ENCODE results near the gene MPND. TPM values are rescaled to one million over a fixed set of nuclear protein-coding genes. Genes with fewer than 3 reads are reported as not detected.
A peak's percentile ranks its signal among the peaks of the same experiment; 100 is the strongest.

Gene MPND
- total and polyA plus RNA-seq, 10 of the 15 experiments (the other 5 are each of a cell fraction or from before 2014, with no cell fraction given) = 0.79 to 18.3 (median 6.0) TPM

DNA sequence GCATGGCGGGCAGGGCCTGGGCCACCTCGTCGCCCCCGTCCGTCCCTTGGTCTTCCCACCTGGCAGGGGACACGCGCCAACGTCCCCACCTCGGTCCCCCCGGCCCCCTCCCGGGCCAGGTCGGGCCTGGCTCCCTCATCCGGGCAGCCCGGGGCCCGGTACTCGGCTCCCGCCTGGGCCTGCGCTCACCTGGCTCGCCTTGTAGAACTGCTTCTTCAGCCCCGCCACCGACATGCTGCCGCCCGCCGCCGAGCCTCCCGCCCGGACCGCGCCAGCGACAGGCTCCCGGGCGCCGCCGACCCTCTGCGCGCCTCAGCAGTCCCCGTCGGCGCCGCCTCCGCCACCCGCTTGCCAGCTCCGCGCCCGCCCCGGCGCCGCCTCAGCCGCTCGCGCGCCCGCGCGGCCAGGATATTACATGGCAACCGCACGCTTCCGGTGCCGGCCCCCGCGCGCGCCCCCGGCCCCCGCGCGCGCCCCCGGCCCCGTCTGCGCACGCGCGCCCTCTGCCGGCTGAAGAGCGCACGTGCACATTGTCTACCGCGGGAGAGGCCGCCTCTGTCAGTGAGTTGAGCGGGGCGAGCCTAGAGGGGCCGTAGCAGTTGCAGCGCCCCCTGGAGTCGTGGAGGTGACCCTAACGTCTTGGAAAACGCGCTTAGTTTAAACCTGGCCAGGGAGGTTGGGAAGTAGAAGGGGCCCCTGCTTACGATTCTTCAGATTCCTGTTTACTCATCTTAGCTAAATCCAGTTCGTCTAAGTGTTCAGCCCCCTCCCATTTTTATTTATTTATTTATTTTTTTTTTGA lies 57.0 kb downstream of the MPND start, which contains the start of gene SH3GL1 (continued):
- TF ChIP-seq MEF2A (IDR thresholded peaks at IDR 0.05; ENCODE audit: insufficient read depth, low read depth, low read length) (peak; percentile 76), FOS (IDR thresholded peaks at IDR 0.05; ENCODE audit: borderline replicate concordance, extremely low read depth, insufficient read length) (no peak), POU2F2 (IDR thresholded peaks at IDR 0.05; ENCODE audit: borderline replicate concordance, low read depth, low read length) (peak; percentile 61; the same call in 1 of the 3 replicates), SRF (IDR thresholded peaks at IDR 0.05; ENCODE audit: low read depth in 2 of 2, low read length in 2 of 2) (peak in 1 of 2 experiments; percentile 7; a peak in 1 of 4 replicates), BRCA1 (IDR thresholded peaks at IDR 0.05; ENCODE audit: low read depth, low read length) (no peak), ZZZ3 (IDR thresholded peaks at IDR 0.05; ENCODE audit: control insufficient read depth, insufficient read length, low read depth) (no peak), MTA2 (IDR thresholded peaks at IDR 0.05; ENCODE audit: low read depth) (no peak), NRF1 (conservative IDR thresholded peaks at IDR 0.05; ENCODE audit: low read depth, low read length) (0 out of 2 replicates have a peak, but pooled peaks have one; percentile 6), CHD2 (IDR thresholded peaks at IDR 0.05; ENCODE audit: borderline replicate concordance, low read depth, low read length) (peak; percentile 74), SMAD1 (IDR thresholded peaks at IDR 0.05; ENCODE audit: low read depth, partially characterized antibody) (no peak), RELA (IDR thresholded peaks at IDR 0.05; ENCODE audit: borderline replicate concordance, partially characterized antibody) (peak; percentile 53), NR2C2 (IDR thresholded peaks at IDR 0.05; ENCODE audit: borderline replicate concordance, control insufficient read depth, insufficient read length, low read depth) (no peak), FOXK2 (IDR thresholded peaks at IDR 0.05) (no peak), ESRRA (IDR thresholded peaks at IDR 0.05; ENCODE audit: low read length) (peak; percentile 73; the same call in 1 of the 2 replicates), STAT3 (IDR thresholded peaks at IDR 0.05; ENCODE audit: low read depth, low read length) (no peak), CBX5 (IDR thresholded peaks at IDR 0.05; ENCODE audit: low read depth) (no peak), BACH1 (IDR thresholded peaks at IDR 0.05; ENCODE audit: borderline replicate concordance) (peak; percentile 85), ZBED1 (IDR thresholded peaks at IDR 0.05; ENCODE audit: borderline replicate concordance) (no peak), YBX1 (IDR thresholded peaks at IDR 0.05) (no peak), TBL1XR1 (IDR thresholded peaks at IDR 0.05; ENCODE audit: low read depth, low read length) (0 out of 2 replicates have a peak, but pooled peaks have one; percentile 53), RUNX3 (IDR thresholded peaks at IDR 0.05; ENCODE audit: low read length) (peak; percentile 56)
- TF ChIP-seq, protein P1, sequence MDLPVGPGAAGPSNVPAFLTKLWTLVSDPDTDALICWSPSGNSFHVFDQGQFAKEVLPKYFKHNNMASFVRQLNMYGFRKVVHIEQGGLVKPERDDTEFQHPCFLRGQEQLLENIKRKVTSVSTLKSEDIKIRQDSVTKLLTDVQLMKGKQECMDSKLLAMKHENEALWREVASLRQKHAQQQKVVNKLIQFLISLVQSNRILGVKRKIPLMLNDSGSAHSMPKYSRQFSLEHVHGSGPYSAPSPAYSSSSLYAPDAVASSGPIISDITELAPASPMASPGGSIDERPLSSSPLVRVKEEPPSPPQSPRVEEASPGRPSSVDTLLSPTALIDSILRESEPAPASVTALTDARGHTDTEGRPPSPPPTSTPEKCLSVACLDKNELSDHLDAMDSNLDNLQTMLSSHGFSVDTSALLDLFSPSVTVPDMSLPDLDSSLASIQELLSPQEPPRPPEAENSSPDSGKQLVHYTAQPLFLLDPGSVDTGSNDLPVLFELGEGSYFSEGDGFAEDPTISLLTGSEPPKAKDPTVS (IDR thresholded peaks at IDR 0.05; ENCODE audit: low read depth, low read length) = 0 out of 2 replicates have a peak, but pooled peaks have one; percentile 15
- TF ChIP-seq, protein P2, sequence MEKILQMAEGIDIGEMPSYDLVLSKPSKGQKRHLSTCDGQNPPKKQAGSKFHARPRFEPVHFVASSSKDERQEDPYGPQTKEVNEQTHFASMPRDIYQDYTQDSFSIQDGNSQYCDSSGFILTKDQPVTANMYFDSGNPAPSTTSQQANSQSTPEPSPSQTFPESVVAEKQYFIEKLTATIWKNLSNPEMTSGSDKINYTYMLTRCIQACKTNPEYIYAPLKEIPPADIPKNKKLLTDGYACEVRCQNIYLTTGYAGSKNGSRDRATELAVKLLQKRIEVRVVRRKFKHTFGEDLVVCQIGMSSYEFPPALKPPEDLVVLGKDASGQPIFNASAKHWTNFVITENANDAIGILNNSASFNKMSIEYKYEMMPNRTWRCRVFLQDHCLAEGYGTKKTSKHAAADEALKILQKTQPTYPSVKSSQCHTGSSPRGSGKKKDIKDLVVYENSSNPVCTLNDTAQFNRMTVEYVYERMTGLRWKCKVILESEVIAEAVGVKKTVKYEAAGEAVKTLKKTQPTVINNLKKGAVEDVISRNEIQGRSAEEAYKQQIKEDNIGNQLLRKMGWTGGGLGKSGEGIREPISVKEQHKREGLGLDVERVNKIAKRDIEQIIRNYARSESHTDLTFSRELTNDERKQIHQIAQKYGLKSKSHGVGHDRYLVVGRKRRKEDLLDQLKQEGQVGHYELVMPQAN (conservative IDR thresholded peaks at IDR 0.05) = peak; percentile 71
- TF ChIP-seq, protein P3, sequence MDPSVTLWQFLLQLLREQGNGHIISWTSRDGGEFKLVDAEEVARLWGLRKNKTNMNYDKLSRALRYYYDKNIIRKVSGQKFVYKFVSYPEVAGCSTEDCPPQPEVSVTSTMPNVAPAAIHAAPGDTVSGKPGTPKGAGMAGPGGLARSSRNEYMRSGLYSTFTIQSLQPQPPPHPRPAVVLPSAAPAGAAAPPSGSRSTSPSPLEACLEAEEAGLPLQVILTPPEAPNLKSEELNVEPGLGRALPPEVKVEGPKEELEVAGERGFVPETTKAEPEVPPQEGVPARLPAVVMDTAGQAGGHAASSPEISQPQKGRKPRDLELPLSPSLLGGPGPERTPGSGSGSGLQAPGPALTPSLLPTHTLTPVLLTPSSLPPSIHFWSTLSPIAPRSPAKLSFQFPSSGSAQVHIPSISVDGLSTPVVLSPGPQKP (IDR thresholded peaks at IDR 0.05; ENCODE audit: low read depth, low read length) = no peak

All from GM12878 (cell line).